ENCODE results near the gene L3HYPDH.

Gene L3HYPDH

DNA sequence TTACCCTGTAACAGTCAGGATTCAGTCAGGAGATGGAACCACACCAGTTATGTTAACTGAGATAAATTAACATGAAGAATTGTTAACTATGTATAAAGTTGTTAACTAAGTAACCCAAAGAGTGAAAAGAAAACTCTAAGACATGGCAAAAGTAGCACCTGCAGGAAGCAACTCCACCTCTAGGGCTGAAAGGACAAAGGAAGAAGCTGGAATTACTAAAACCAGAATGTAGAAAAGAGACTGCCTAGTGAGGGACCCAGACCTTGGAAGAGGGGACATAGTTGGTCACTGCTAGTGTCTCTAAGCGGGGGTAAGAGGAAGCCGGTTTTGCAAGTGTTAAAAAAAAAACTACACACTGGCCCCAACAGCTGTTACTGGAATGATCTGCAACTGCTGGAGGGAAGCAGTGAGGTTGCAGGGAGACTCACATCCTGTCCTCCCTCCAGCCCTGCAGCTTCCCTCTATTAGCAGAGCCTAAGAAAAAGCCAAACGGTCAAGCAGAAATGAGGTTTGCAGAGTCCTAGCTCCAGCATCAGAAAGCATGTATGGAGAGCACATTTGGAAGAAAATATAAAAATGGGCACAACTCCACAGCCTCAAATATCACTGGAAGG lies 58.8 kb downstream of the L3HYPDH start:
- no peak for DNase-seq (ENCODE audit: low read depth)

DNA sequence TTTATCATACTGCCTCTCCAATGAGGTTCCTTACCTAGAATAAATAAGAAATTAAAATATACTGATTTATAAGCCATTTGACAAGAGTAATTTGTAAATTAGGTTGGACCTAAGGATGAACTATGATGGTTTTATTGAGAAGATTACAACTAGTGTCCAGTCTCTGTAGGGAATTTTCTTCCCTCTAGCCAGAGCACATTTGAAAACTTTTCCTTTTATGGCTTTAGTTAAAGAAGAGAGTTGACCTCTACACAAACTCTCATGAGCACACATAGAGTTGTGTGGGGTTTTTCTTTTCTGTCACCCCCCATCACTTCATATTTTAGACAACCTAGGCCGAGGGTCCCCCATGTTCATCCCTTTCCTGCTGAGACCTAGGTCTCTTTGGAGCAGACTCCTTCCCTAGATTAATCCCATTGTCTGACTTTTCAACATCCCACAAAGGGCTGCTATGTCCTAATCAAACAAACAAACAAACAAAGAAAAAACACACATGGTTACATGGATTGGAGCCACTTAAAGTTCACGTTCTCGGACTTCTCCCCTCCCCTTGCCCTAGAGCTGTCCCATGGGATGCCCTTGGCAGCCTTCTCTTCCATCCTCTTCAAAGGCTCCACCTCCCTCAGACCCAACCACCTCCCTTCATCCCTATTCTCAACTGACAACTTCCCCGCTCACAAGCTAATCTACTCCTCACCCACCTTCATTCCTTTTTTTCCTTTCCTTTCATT lies 59.7 kb downstream of the L3HYPDH start:
- DNase-seq (ENCODE audit: low read depth), result no peak

All from T follicular helper cell (primary cell).